Keratinocyte (primary cell): ENCODE measurements around the gene CACNG5. TPM values are rescaled to one million over a fixed set of nuclear protein-coding genes. Genes with fewer than 3 reads are reported as not detected.

Experiments
- DNase-seq: peaks from one replicate; pipeline ENCODE4 v3.0.0-alpha.2; 2011; ENCODE audit warnings: low read depth, missing footprints, low spot score
- FAIRE-seq: peaks from 2 replicates; lab custom pipeline; 2011; peaks lifted over from hg19 to GRCh38; lab: Jason Lieb, UNC
- H2AFZ ChIP-seq: 2 replicates; pipeline ENCODE4 v1.6.0; 2012; ENCODE audit warnings: low read length, control low read depth, inconsistent platforms; ENCODE audit not compliant: control insufficient read depth
- H3K27ac ChIP-seq: 2 replicates; pipeline ENCODE4 v1.5.1; 2011; ENCODE audit warnings: low read length; ENCODE audit not compliant: control insufficient read depth, insufficient read depth
- H3K27me3 ChIP-seq: 3 replicates; pipeline ENCODE4 v1.6.0; 2011; ENCODE audit warnings: low read length; ENCODE audit not compliant: control insufficient read depth, insufficient read depth; ENCODE audit errors: extremely low read depth
- H3K36me3 ChIP-seq, 2 experiments: 2 replicates in 1 of 2; 3 replicates in 1 of 2; pipeline ENCODE4 v1.5.1; 2011; ENCODE audit warnings: low read length in 2 of 2, mild to moderate bottlenecking in 1 of 2; ENCODE audit not compliant: control insufficient read depth in 2 of 2, insufficient read depth in 2 of 2; ENCODE audit errors: extremely low read depth in 1 of 2
- H3K4me1 ChIP-seq: 3 replicates; pipeline ENCODE4 v1.5.1; 2011; ENCODE audit warnings: low read length; ENCODE audit not compliant: control insufficient read depth, insufficient read depth; ENCODE audit errors: extremely low read depth
- H3K4me2 ChIP-seq: 3 replicates; pipeline ENCODE4 v1.6.0; 2011; ENCODE audit warnings: low read depth, low read length; ENCODE audit not compliant: control insufficient read depth, insufficient read depth; ENCODE audit errors: extremely low read depth
- H3K4me3 ChIP-seq, 3 experiments: fragments of 200-600 bp in 1 of 3; sonication (generic) in 1 of 3; 2 replicates in 2 of 3; 3 replicates in 1 of 3; pipeline ENCODE4 v1.5.1; 2011 to 2016; ENCODE audit warnings: low read length in 3 of 3, mild to moderate bottlenecking in 3 of 3, control low read depth in 2 of 3, inconsistent platforms in 1 of 3, low read depth in 1 of 3, mixed read lengths in 1 of 3, mixed run types in 1 of 3, moderate library complexity in 1 of 3; ENCODE audit not compliant: control insufficient read depth in 2 of 3, insufficient read depth in 2 of 3; ENCODE audit errors: extremely low read depth in 1 of 3
- H3K79me2 ChIP-seq: 2 replicates; pipeline ENCODE4 v1.6.0; 2012; ENCODE audit warnings: low read length; ENCODE audit not compliant: control insufficient read depth, insufficient read depth
- H3K9ac ChIP-seq: 3 replicates; pipeline ENCODE4 v1.6.0; 2011; ENCODE audit warnings: low read length; ENCODE audit not compliant: control insufficient read depth, insufficient read depth; ENCODE audit errors: extremely low read depth
- H3K9me1 ChIP-seq: 3 replicates; pipeline ENCODE4 v1.6.0; 2011; ENCODE audit warnings: low read length; ENCODE audit not compliant: control insufficient read depth, insufficient read depth; ENCODE audit errors: extremely low read depth
- H3K9me3 ChIP-seq: 2 replicates; pipeline ENCODE4 v1.5.1; 2012; ENCODE audit warnings: low read depth, low read length; ENCODE audit not compliant: control insufficient read depth
- H4K20me1 ChIP-seq: 3 replicates; pipeline ENCODE4 v1.6.0; 2011; ENCODE audit warnings: low read length; ENCODE audit not compliant: control insufficient read depth, insufficient read depth; ENCODE audit errors: extremely low read depth
- EZH2 ChIP-seq: IDR thresholded peaks from one replicate; pipeline ENCODE4 v1.6.1; 2012; ENCODE audit warnings: inconsistent platforms, mild to moderate bottlenecking, low read length, moderate library complexity
- dilution Hi-C: fragments of 300-500 bp; cut with MboI; formaldehyde crosslinking; loops from one replicate; pipeline ENCODE4 v1.7.0; 2020; ENCODE audit warnings: low sequenced_read_pairs; ENCODE audit not compliant: extremely low pct_ligation_motif_present
- polyA plus RNA-seq, 5 experiments: library from polyadenylated mRNA; depleted of rRNA in 3 of 5; stranded (reverse) in 3 of 5; stranded (forward) in 1 of 5; unstranded in 1 of 5; fragments of >200 nt; gene quantifications; 1 replicate in 1 of 5; 2 replicates in 3 of 5; 3 replicates in 1 of 5; pipeline versions ENCODE4 v1.2.1 to v1.2.3, GENCODE V29; 2011 to 2012; ENCODE audit warnings: missing spikeins in 2 of 5, low read depth in 1 of 5, low replicate concordance in 1 of 5
- TF ChIP-seq, protein P1 (sequence below), 3 experiments: IDR thresholded peaks in 1 of 3; conservative IDR thresholded peaks in 1 of 3; optimal IDR thresholded peaks in 1 of 3; 2 replicates in 2 of 3; 3 replicates in 1 of 3; pipeline versions ENCODE3 to v1.5.1; 2011; ENCODE audit warnings: low read length in 3 of 3, mild to moderate bottlenecking in 3 of 3, moderate library complexity in 2 of 3, control low read depth in 1 of 3, inconsistent platforms in 1 of 3; ENCODE audit not compliant: insufficient read depth in 2 of 3; ENCODE audit errors: extremely low read depth in 1 of 3

Gene CACNG5
- polyA plus RNA-seq, 1 donor (not counting 4 experiments of a cell fraction or from before 2014, with no cell fraction given) = not detected

DNA sequence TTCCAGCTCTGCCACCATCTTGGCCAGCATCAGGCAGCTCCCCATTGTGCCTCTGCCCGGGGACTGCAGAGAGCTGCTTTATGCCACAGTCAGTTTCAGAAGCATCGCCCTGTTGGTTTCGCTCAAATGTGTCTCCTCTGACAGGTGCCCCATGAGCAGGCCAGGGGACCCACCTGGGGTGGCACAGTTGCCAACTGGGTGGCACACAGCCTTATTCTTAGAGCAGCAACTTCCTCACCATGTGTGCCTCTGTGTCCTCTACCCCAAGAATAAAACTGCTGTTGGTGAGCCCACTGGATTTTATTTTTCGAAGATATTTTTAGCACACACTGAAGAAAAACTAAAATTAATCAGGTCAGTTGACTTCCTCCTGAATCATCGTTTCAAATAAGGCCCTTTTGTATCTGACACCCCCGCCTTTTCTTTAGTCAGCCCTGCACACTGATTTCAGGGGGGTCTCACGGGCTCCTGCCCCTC is 44.9 kb upstream of the CACNG5 start:
- no peaks in the 10 kb centered on the region for H3K27me3 ChIP-seq
- H3K4me1 ChIP-seq = no peaks in the 10 kb centered on the region
- no peak overlapping the region for H3K27ac ChIP-seq
- H3K9me3 ChIP-seq = no peaks in the 10 kb centered on the region
- no peak overlapping the region for H3K4me2 ChIP-seq
- FAIRE-seq = no peak
- H3K4me3 ChIP-seq = no peak overlapping the region
- no peaks in the 10 kb centered on the region for H4K20me1 ChIP-seq
- no peak overlapping the region for H3K9ac ChIP-seq
- dilution Hi-C loops = no loop called here
- no peak for DNase-seq
- no peaks in the 10 kb centered on the region for H3K36me3 ChIP-seq
- H3K9me1 ChIP-seq = no peaks in the 10 kb centered on the region
- H2AFZ ChIP-seq = no peak overlapping the region
- TF ChIP-seq EZH2 = no peak
- no peaks in the 10 kb centered on the region for H3K79me2 ChIP-seq

DNA sequence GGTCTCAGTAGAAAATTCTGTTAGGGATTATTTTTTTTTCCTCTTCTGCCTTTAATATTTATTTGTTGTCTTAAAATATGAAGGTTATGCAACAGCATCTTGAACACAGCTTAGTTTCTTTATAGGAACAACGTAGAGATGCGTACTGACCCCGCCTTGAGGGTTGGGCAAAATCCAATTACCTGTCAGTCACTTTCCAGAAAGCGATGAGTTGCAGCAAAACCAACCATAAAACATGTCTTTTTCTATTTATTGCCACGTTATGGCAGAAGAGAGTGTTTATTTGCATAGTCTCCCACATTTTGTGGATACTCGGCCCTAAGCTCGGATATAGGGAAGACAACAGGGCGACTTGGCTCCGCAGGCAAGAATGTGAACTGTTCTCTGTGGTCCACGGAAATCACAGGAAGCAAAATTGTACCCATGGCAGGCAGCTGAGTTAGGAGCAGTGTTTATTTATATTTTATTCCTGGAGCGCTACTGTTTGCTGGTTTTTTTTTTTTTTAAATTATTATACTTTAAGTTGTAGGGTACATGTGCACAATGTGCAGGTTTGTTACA is 44.3 kb upstream of the CACNG5 start:
- Histone ChIP-seq H3K4me2 (no peak overlapping the region), H2AFZ (no peak overlapping the region), H3K9me1 (no peaks in the 10 kb centered on the region), H4K20me1 (no peaks in the 10 kb centered on the region), H3K79me2 (no peaks in the 10 kb centered on the region), H3K4me1 (no peaks in the 10 kb centered on the region), H3K27ac (no peak overlapping the region), H3K4me3 (no peak overlapping the region), H3K36me3 (no peaks in the 10 kb centered on the region), H3K27me3 (no peaks in the 10 kb centered on the region), H3K9me3 (no peaks in the 10 kb centered on the region), H3K9ac (no peak overlapping the region)
- DNase-seq (no peak), FAIRE-seq (no peak)
- dilution Hi-C loops = no loop called here
- TF ChIP-seq, protein P1, sequence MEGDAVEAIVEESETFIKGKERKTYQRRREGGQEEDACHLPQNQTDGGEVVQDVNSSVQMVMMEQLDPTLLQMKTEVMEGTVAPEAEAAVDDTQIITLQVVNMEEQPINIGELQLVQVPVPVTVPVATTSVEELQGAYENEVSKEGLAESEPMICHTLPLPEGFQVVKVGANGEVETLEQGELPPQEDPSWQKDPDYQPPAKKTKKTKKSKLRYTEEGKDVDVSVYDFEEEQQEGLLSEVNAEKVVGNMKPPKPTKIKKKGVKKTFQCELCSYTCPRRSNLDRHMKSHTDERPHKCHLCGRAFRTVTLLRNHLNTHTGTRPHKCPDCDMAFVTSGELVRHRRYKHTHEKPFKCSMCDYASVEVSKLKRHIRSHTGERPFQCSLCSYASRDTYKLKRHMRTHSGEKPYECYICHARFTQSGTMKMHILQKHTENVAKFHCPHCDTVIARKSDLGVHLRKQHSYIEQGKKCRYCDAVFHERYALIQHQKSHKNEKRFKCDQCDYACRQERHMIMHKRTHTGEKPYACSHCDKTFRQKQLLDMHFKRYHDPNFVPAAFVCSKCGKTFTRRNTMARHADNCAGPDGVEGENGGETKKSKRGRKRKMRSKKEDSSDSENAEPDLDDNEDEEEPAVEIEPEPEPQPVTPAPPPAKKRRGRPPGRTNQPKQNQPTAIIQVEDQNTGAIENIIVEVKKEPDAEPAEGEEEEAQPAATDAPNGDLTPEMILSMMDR (optimal IDR thresholded peaks at IDR 0.05 in 1 of 3, IDR thresholded peaks at IDR 0.05 in 1 of 3, conservative IDR thresholded peaks at IDR 0.05 in 1 of 3; ENCODE audit: extremely low read depth in 1 of 3, insufficient read depth in 2 of 3, low read length in 3 of 3) = no peak
- TF ChIP-seq EZH2 = no peak

DNA sequence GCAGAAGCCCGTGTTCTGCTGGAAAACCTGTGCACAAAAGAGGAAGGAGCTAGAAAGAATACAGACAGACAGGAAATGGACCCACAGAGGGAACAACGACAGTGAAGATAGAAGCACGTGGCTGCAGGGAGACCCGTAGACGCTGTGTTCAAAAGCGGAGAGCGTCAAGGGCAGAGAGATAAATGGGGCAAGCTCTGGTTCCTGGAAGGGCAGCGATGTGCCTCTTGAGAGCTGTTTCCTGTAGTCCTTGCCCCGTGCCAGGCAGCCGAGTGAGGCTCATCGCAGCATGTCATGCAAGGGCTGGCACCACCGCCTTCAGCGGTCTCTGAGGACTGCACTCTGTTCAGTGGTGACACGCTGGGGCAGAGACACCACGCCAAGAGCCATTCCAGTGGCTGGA is 43.6 kb upstream of the CACNG5 start:
- Histone ChIP-seq H3K4me1 (no peaks in the 10 kb centered on the region), H3K9ac (no peak overlapping the region), H3K27ac (no peak overlapping the region), H3K4me2 (no peak overlapping the region), H3K9me1 (no peaks in the 10 kb centered on the region), H3K9me3 (no peaks in the 10 kb centered on the region), H3K27me3 (no peaks in the 10 kb centered on the region), H3K79me2 (no peaks in the 10 kb centered on the region), H3K36me3 (no peaks in the 10 kb centered on the region), H2AFZ (no peak overlapping the region), H3K4me3 (no peak overlapping the region), H4K20me1 (no peaks in the 10 kb centered on the region)
- FAIRE-seq = no peak
- dilution Hi-C loops = no loop called here
- TF ChIP-seq, protein P1 (optimal IDR thresholded peaks at IDR 0.05 in 1 of 3, IDR thresholded peaks at IDR 0.05 in 1 of 3, conservative IDR thresholded peaks at IDR 0.05 in 1 of 3; ENCODE audit: extremely low read depth in 1 of 3, insufficient read depth in 2 of 3, low read length in 3 of 3) = no peak
- TF ChIP-seq EZH2 = no peak
- DNase-seq = no peak
